ENCODE results near the gene WRAP73. TPM values are rescaled to one million over a fixed set of nuclear protein-coding genes. Genes with fewer than 3 reads are reported as not detected.

WRAP73 gene
- polyA plus RNA-seq, 4 donors = 16.2 to 36.9 (median 29.3) TPM

- H3K27me3 ChIP-seq (ENCODE audit: control insufficient read depth in 3 of 3, insufficient read depth in 3 of 3, low read length in 3 of 3) = no peaks in the 10 kb centered on the region
- H3K36me3 ChIP-seq (ENCODE audit: control insufficient read depth in 3 of 3, insufficient read depth in 2 of 3, low read depth in 1 of 3, low read length in 3 of 3) = peaks cover 13 to 86% (median 32%) of the 10 kb centered on the region in 3 donors
- WGBS, 3 donors = 69 to 74% (median 71%) methylated on average over 11 of the region's 11 CpGs
Measured at GRCh38 chr1:3630161-3630611, 19.7 kb downstream of the WRAP73 start.

GRCh38 chr1:3629561-3630160 is 20.2 kb downstream of the WRAP73 start:
- H3K4me1 ChIP-seq (ENCODE audit: control insufficient read depth in 3 of 3, insufficient read depth in 2 of 3, low read depth in 1 of 3, low read length in 2 of 3) = peaks cover 0 to 9% (median 0%) of the 10 kb centered on the region in 3 donors
- no peak overlapping the region for H3K27ac ChIP-seq (ENCODE audit: low read depth in 1 of 3, low read length in 2 of 3)
- H3K36me3 ChIP-seq (ENCODE audit: control insufficient read depth in 3 of 3, insufficient read depth in 2 of 3, low read depth in 1 of 3, low read length in 3 of 3) = peaks cover 8 to 81% (median 28%) of the 10 kb centered on the region in 3 donors
- DNase-seq (no peak), FAIRE-seq (no peak)
- H3K4me3 ChIP-seq (ENCODE audit: low read depth in 1 of 3, low read length in 3 of 3) = no peak overlapping the region
- no peaks in the 10 kb centered on the region for H3K27me3 ChIP-seq (ENCODE audit: control insufficient read depth in 3 of 3, insufficient read depth in 3 of 3, low read length in 3 of 3)
- WGBS, 3 donors = 90 to 91% (median 91%) methylated on average over 16 of the region's 16 CpGs
- no peaks in the 10 kb centered on the region for H3K9me3 ChIP-seq (ENCODE audit: control insufficient read depth in 2 of 2, insufficient read depth in 1 of 2, low read depth in 1 of 2, low read length in 1 of 2)

More at GRCh38 chr1:3630161-3630611, 19.7 kb downstream of the WRAP73 start:
- DNase-seq (no peak), FAIRE-seq (no peak)
- Histone ChIP-seq H3K27ac (ENCODE audit: low read depth in 1 of 3, low read length in 2 of 3) (no peak overlapping the region), H3K4me3 (ENCODE audit: low read depth in 1 of 3, low read length in 3 of 3) (no peak overlapping the region), H3K9me3 (ENCODE audit: control insufficient read depth in 2 of 2, insufficient read depth in 1 of 2, low read depth in 1 of 2, low read length in 1 of 2) (no peaks in the 10 kb centered on the region), H3K4me1 (ENCODE audit: control insufficient read depth in 3 of 3, insufficient read depth in 2 of 3, low read depth in 1 of 3, low read length in 2 of 3) (peaks cover 0 to 9% (median 0%) of the 10 kb centered on the region in 3 donors)

GRCh38 chr1:3628445-3628844 is 21.5 kb downstream of the WRAP73 start:
- no peak overlapping the region for H3K27ac ChIP-seq (ENCODE audit: low read depth in 1 of 3, low read length in 2 of 3)
- no peak for FAIRE-seq
- peaks cover 8 to 69% (median 21%) of the 10 kb centered on the region in 3 donors for H3K36me3 ChIP-seq (ENCODE audit: control insufficient read depth in 3 of 3, insufficient read depth in 2 of 3, low read depth in 1 of 3, low read length in 3 of 3)
- no peak for DNase-seq
- no peak overlapping the region for H3K4me3 ChIP-seq (ENCODE audit: low read depth in 1 of 3, low read length in 3 of 3)
- H3K27me3 ChIP-seq (ENCODE audit: control insufficient read depth in 3 of 3, insufficient read depth in 3 of 3, low read length in 3 of 3) = no peaks in the 10 kb centered on the region
- peaks cover 2 to 16% (median 4%) of the 10 kb centered on the region in 3 donors for H3K4me1 ChIP-seq (ENCODE audit: control insufficient read depth in 3 of 3, insufficient read depth in 2 of 3, low read depth in 1 of 3, low read length in 2 of 3)
- 87 to 91% (median 88%) methylated on average over 10 of the region's 10 CpGs for WGBS, 3 donors
- H3K9me3 ChIP-seq (ENCODE audit: control insufficient read depth in 2 of 2, insufficient read depth in 1 of 2, low read depth in 1 of 2, low read length in 1 of 2) = no peaks in the 10 kb centered on the region

- peaks cover 8 to 61% (median 21%) of the 10 kb centered on the region in 3 donors for H3K36me3 ChIP-seq (ENCODE audit: control insufficient read depth in 3 of 3, insufficient read depth in 2 of 3, low read depth in 1 of 3, low read length in 3 of 3)
- H3K9me3 ChIP-seq (ENCODE audit: control insufficient read depth in 2 of 2, insufficient read depth in 1 of 2, low read depth in 1 of 2, low read length in 1 of 2) = no peaks in the 10 kb centered on the region
- H3K27ac ChIP-seq (ENCODE audit: low read depth in 1 of 3, low read length in 2 of 3) = no peak overlapping the region
- DNase-seq (no peak), FAIRE-seq (no peak)
- no peaks in the 10 kb centered on the region for H3K27me3 ChIP-seq (ENCODE audit: control insufficient read depth in 3 of 3, insufficient read depth in 3 of 3, low read length in 3 of 3)
- peaks cover 2 to 21% (median 10%) of the 10 kb centered on the region in 3 donors for H3K4me1 ChIP-seq (ENCODE audit: control insufficient read depth in 3 of 3, insufficient read depth in 2 of 3, low read depth in 1 of 3, low read length in 2 of 3)
- H3K4me3 ChIP-seq (ENCODE audit: low read depth in 1 of 3, low read length in 3 of 3) = no peak overlapping the region
- 94 to 96% (median 94%) methylated on average over 26 of the region's 26 CpGs for WGBS, 3 donors
Measured at GRCh38 chr1:3627515-3628253, 22.2 kb downstream of the WRAP73 start.

GRCh38 chr1:3626025-3626424 is 23.9 kb downstream of the WRAP73 start:
- H3K4me1 ChIP-seq (ENCODE audit: control insufficient read depth in 3 of 3, insufficient read depth in 2 of 3, low read depth in 1 of 3, low read length in 2 of 3) = peaks cover 2 to 27% (median 10%) of the 10 kb centered on the region in 3 donors
- FAIRE-seq = no peak
- peak overlapping the region; percentile 95 to 97 (median 95) for H3K27ac ChIP-seq (ENCODE audit: low read depth in 1 of 3, low read length in 2 of 3)
- peak overlapping the region in 2 of 3 donors; percentile 56 to 75 for H3K4me3 ChIP-seq (ENCODE audit: low read depth in 1 of 3, low read length in 3 of 3)
- H3K27me3 ChIP-seq (ENCODE audit: control insufficient read depth in 3 of 3, insufficient read depth in 3 of 3, low read length in 3 of 3) = no peaks in the 10 kb centered on the region
- no peaks in the 10 kb centered on the region for H3K9me3 ChIP-seq (ENCODE audit: control insufficient read depth in 2 of 2, insufficient read depth in 1 of 2, low read depth in 1 of 2, low read length in 1 of 2)
- DNase-seq = no peak
- 62 to 70% (median 65%) methylated on average over 4 of the region's 4 CpGs for WGBS, 3 donors
- peaks cover 8 to 45% (median 21%) of the 10 kb centered on the region in 3 donors for H3K36me3 ChIP-seq (ENCODE audit: control insufficient read depth in 3 of 3, insufficient read depth in 2 of 3, low read depth in 1 of 3, low read length in 3 of 3)

- Histone ChIP-seq H3K4me1 (ENCODE audit: control insufficient read depth in 3 of 3, insufficient read depth in 2 of 3, low read depth in 1 of 3, low read length in 2 of 3) (peaks cover 2 to 27% (median 10%) of the 10 kb centered on the region in 3 donors), H3K27ac (ENCODE audit: low read depth in 1 of 3, low read length in 2 of 3) (peak overlapping the region; percentile 95 to 97 (median 95)), H3K27me3 (ENCODE audit: control insufficient read depth in 3 of 3, insufficient read depth in 3 of 3, low read length in 3 of 3) (no peaks in the 10 kb centered on the region), H3K4me3 (ENCODE audit: low read depth in 1 of 3, low read length in 3 of 3) (peak overlapping the region; percentile 56 to 75 (median 75)), H3K36me3 (ENCODE audit: control insufficient read depth in 3 of 3, insufficient read depth in 2 of 3, low read depth in 1 of 3, low read length in 3 of 3) (peaks cover 8 to 39% (median 21%) of the 10 kb centered on the region in 3 donors), H3K9me3 (ENCODE audit: control insufficient read depth in 2 of 2, insufficient read depth in 1 of 2, low read depth in 1 of 2, low read length in 1 of 2) (no peaks in the 10 kb centered on the region)
- DNase-seq = peak; percentile 86 to 88
- FAIRE-seq = no peak
- WGBS, 3 donors = 2 to 9% (median 3%) methylated on average over 14 to 71 of the region's 71 CpGs
Measured at GRCh38 chr1:3625151-3625907, 24.6 kb downstream of the WRAP73 start.

GRCh38 chr1:3624200-3625136 is 25.4 kb downstream of the WRAP73 start, which contains the start of gene TPRG1L:
Gene TPRG1L, plus strand, starts transcription at chr1:3625015. Its CDS starts 58 bp downstream, at chr1:3625073.
- DNase-seq (peak; percentile 98 to 99), FAIRE-seq (no peak)
- H3K9me3 ChIP-seq (ENCODE audit: control insufficient read depth in 2 of 2, insufficient read depth in 1 of 2, low read depth in 1 of 2, low read length in 1 of 2) = no peaks in the 10 kb centered on the region
- no peaks in the 10 kb centered on the region for H3K27me3 ChIP-seq (ENCODE audit: control insufficient read depth in 3 of 3, insufficient read depth in 3 of 3, low read length in 3 of 3)
- peaks cover 2 to 27% (median 10%) of the 10 kb centered on the region in 3 donors for H3K4me1 ChIP-seq (ENCODE audit: control insufficient read depth in 3 of 3, insufficient read depth in 2 of 3, low read depth in 1 of 3, low read length in 2 of 3)
- H3K36me3 ChIP-seq (ENCODE audit: control insufficient read depth in 3 of 3, insufficient read depth in 2 of 3, low read depth in 1 of 3, low read length in 3 of 3) = peaks cover 5 to 30% (median 19%) of the 10 kb centered on the region in 3 donors
- peak within 1 kb of the TSS; percentile 75 to 81 (median 75) for H3K4me3 ChIP-seq (ENCODE audit: low read depth in 1 of 3, low read length in 3 of 3)
- peak within 1 kb of the TSS; percentile 95 to 97 (median 95) for H3K27ac ChIP-seq (ENCODE audit: low read depth in 1 of 3, low read length in 2 of 3)
- 0 to 1% (median 0%) methylated on average over 80 to 108 of the region's 108 CpGs for WGBS, 3 donors
